ENCODE results near the gene HYAL4.

HYAL4 gene

GRCh38 chr7:123918309-123918708 is 73.3 kb downstream of the HYAL4 start:
- TF ChIP-seq CTCF (IDR thresholded peaks at IDR 0.05) (no peak), ZFX (IDR thresholded peaks at IDR 0.05; ENCODE audit: borderline replicate concordance) (no peak)
- no peak overlapping the region for H3K27ac ChIP-seq

- no peak for TF ChIP-seq ZFX (IDR thresholded peaks at IDR 0.05; ENCODE audit: borderline replicate concordance)
- TF ChIP-seq CTCF (IDR thresholded peaks at IDR 0.05): no peak
Measured at GRCh38 chr7:123923599-123923998, 78.6 kb downstream of the HYAL4 start.

GRCh38 chr7:123924941-123925340 is 80.0 kb downstream of the HYAL4 start, which contains the start of gene SPAM1:
SPAM1 (plus strand) TSS chr7:123925241; CDS start chr7:123953571, 28,330 bp downstream.
- H3K27ac ChIP-seq: no peak within 1 kb of the TSS
- TF ChIP-seq ZFX (IDR thresholded peaks at IDR 0.05; ENCODE audit: borderline replicate concordance) (no peak), CTCF (IDR thresholded peaks at IDR 0.05) (no peak)

More at GRCh38 chr7:123923599-123923998, 78.6 kb downstream of the HYAL4 start:
- H3K27ac ChIP-seq: no peak overlapping the region
